Endodermal cell (in vitro differentiated cells): Measurements from ENCODE around the gene PGM1. TPM values are rescaled to one million over a fixed set of nuclear protein-coding genes. Genes with fewer than 3 reads are reported as not detected.

ENCODE experiments used
- DNase-seq: peaks from one replicate; pipeline ENCODE4 v3.0.0-alpha.2; 2017
- H3K27ac ChIP-seq: 2 replicates; pipeline ENCODE4 v1.5.1; 2013; ENCODE audit warnings: mild to moderate bottlenecking, low read depth, low read length, moderate library complexity
- H3K27me3 ChIP-seq: 2 replicates; pipeline ENCODE4 v1.6.1; 2013; ENCODE audit warnings: mild to moderate bottlenecking, low read length, moderate library complexity; ENCODE audit not compliant: insufficient read depth, control insufficient read depth, poor library complexity, severe bottlenecking
- H3K36me3 ChIP-seq: 2 replicates; pipeline ENCODE4 v1.7.0; 2013; ENCODE audit warnings: mild to moderate bottlenecking, low read length, moderate library complexity; ENCODE audit not compliant: control insufficient read depth, insufficient read depth
- H3K4me1 ChIP-seq: one replicate; pipeline ENCODE4 v1.7.0; 2013; ENCODE audit warnings: low read length; ENCODE audit not compliant: control insufficient read depth, insufficient read depth
- H3K4me3 ChIP-seq: 2 replicates; pipeline ENCODE4 v1.5.1; 2013; ENCODE audit warnings: mild to moderate bottlenecking, low read length, moderate library complexity
- H3K9ac ChIP-seq: 2 replicates; pipeline ENCODE4 v1.6.1; 2013; ENCODE audit warnings: mild to moderate bottlenecking, low read length, moderate library complexity; ENCODE audit not compliant: poor library complexity, severe bottlenecking; ENCODE audit errors: extremely low read depth
- H3K9me3 ChIP-seq: 2 replicates; pipeline ENCODE4 v1.6.1; 2013; ENCODE audit warnings: mild to moderate bottlenecking, low read length, moderate library complexity; ENCODE audit not compliant: control insufficient read depth
- H3K27ac Mint-ChIP-seq: 2 replicates; pipeline ENCODE4 v1.8.0; 2020; ENCODE audit warnings: mixed read lengths
- H3K27me3 Mint-ChIP-seq: 2 replicates; pipeline ENCODE4 v1.8.0; 2021; ENCODE audit warnings: mild to moderate bottlenecking, mixed read lengths; ENCODE audit not compliant: insufficient read depth
- H3K36me3 Mint-ChIP-seq: 2 replicates; pipeline ENCODE4 v1.8.0; 2020; ENCODE audit warnings: low read depth, mixed read lengths
- H3K4me1 Mint-ChIP-seq: 2 replicates; pipeline ENCODE4 v1.8.0; 2020; ENCODE audit warnings: mixed read lengths
- H3K4me3 Mint-ChIP-seq: 2 replicates; pipeline ENCODE4 v1.8.0; 2020; ENCODE audit warnings: mild to moderate bottlenecking, moderate library complexity, mixed read lengths
- H3K9me3 Mint-ChIP-seq: 2 replicates; pipeline ENCODE4 v1.8.0; 2020; ENCODE audit warnings: mild to moderate bottlenecking, mixed read lengths
- CTCF ChIP-seq: fragments of 200-600 bp; sonication (generic); conservative IDR thresholded peaks from 2 replicates; pipeline ENCODE4 v1.5.0; 2021; ENCODE audit warnings: antibody characterized with exemption, mild to moderate bottlenecking
- WGBS, 2 experiments: methylation state at CpG; one replicate each; pipeline versions ENCODE4 v1.1.5 to v1.1.7; 2013; ENCODE audit warnings: missing lambda C conversion rate in 2 of 2, mixed read lengths in 1 of 2; ENCODE audit not compliant: insufficient coverage in 1 of 2, insufficient read length in 1 of 2; 5-methylcytosine and 5-hydroxymethylcytosine counted together
- total RNA-seq, 2 donors: library from RNA; stranded (reverse); fragmentation: NEBNext Ultra II Directional in 1 of 2; extraction: Animal tissue kit (Norgen Biotek cat#: 25700) in 1 of 2; gene quantifications; 2 replicates in 1 of 2; 3 replicates in 1 of 2; pipeline ENCODE4 v1.2.1, GENCODE V29; 2021

Gene PGM1
- total RNA-seq, 2 donors from 2014 or later = 119 to 165 TPM

GRCh38 chr1:63617450-63617849, 24.2 kb downstream of the PGM1 start:
- TF ChIP-seq CTCF = no peak
- Histone ChIP-seq H3K36me3 (peaks cover 3% of the 10 kb centered on the region), H3K9ac (no peak overlapping the region), H3K27ac (no peak overlapping the region), H3K27me3 (no peaks in the 10 kb centered on the region), H3K9me3 (no peaks in the 10 kb centered on the region), H3K4me3 (no peak overlapping the region), H3K4me1 (peaks cover 14% of the 10 kb centered on the region)
- DNase-seq = no peak
- peaks cover 37% of the 10 kb centered on the region for H3K4me1 Mint-ChIP-seq
- 85 to 91% methylated on average over 5 to 6 of the region's 6 CpGs for WGBS, 2 experiments
- H3K36me3 Mint-ChIP-seq = peaks cover 4% of the 10 kb centered on the region
- no peaks in the 10 kb centered on the region for H3K27me3 Mint-ChIP-seq
- no peak overlapping the region for H3K4me3 Mint-ChIP-seq
- H3K27ac Mint-ChIP-seq = no peak overlapping the region
- no peaks in the 10 kb centered on the region for H3K9me3 Mint-ChIP-seq

GRCh38 chr1:63618011-63618410, 24.8 kb downstream of the PGM1 start:
- H3K27ac Mint-ChIP-seq = no peak overlapping the region
- DNase-seq = no peak

GRCh38 chr1:63619558-63619957, 26.3 kb downstream of the PGM1 start:
- WGBS, 2 experiments = 92 to 97% methylated on average over 4 of the region's 4 CpGs
- no peaks in the 10 kb centered on the region for H3K9me3 ChIP-seq
- Mint-ChIP-seq H3K27me3 (no peaks in the 10 kb centered on the region), H3K4me1 (peaks cover 30% of the 10 kb centered on the region), H3K4me3 (no peak overlapping the region), H3K36me3 (peaks cover 4% of the 10 kb centered on the region), H3K27ac (peak overlapping the region; percentile 8), H3K9me3 (no peaks in the 10 kb centered on the region)
- no peaks in the 10 kb centered on the region for H3K27me3 ChIP-seq
- no peak overlapping the region for H3K9ac ChIP-seq
- no peak overlapping the region for H3K27ac ChIP-seq
- no peak overlapping the region for H3K4me3 ChIP-seq
- H3K36me3 ChIP-seq = peaks cover 3% of the 10 kb centered on the region
- no peak for TF ChIP-seq CTCF
- no peak for DNase-seq
- H3K4me1 ChIP-seq = peaks cover 9% of the 10 kb centered on the region

More at GRCh38 chr1:63618011-63618410, 24.8 kb downstream of the PGM1 start:
- no peak overlapping the region for H3K4me3 Mint-ChIP-seq
- Histone ChIP-seq H3K4me1 (peaks cover 17% of the 10 kb centered on the region), H3K9ac (no peak overlapping the region), H3K36me3 (peaks cover 3% of the 10 kb centered on the region), H3K27ac (no peak overlapping the region), H3K4me3 (no peak overlapping the region), H3K9me3 (no peaks in the 10 kb centered on the region), H3K27me3 (no peaks in the 10 kb centered on the region)
- TF ChIP-seq CTCF = no peak
- H3K27me3 Mint-ChIP-seq = no peaks in the 10 kb centered on the region
- no peaks in the 10 kb centered on the region for H3K9me3 Mint-ChIP-seq
- H3K4me1 Mint-ChIP-seq = peaks cover 37% of the 10 kb centered on the region
- H3K36me3 Mint-ChIP-seq = peaks cover 4% of the 10 kb centered on the region
